Testis (tissue), 2 donors: Measurements from ENCODE around the gene RNGTT.

ENCODE experiments used
- CTCF ChIP-seq, 3 experiments: fragments of 450-650 bp in 2 of 3; fragments of 200-600 bp in 1 of 3; sonication (generic) in 1 of 3; IDR thresholded peaks; one replicate each; pipeline ENCODE4 v1.5.1; 2016 to 2019; ENCODE audit warnings: antibody characterized with exemption in 3 of 3, mild to moderate bottlenecking in 2 of 3, moderate library complexity in 1 of 3
- POLR2A ChIP-seq: fragments of 450-650 bp; IDR thresholded peaks from one replicate; pipeline ENCODE4 v1.6.1; 2017; ENCODE audit warnings: antibody characterized with exemption, mild to moderate bottlenecking, moderate library complexity

- TF ChIP-seq CTCF (IDR thresholded peaks at IDR 0.05) = no peak
- no peak for TF ChIP-seq POLR2A
Measured at GRCh38 chr6:88852000-88852399, 111.4 kb downstream of the RNGTT start.
